Activated naive CD8-positive, alpha-beta T cell treated with anti-CD3 and anti-CD28 coated beads for 36 hours (primary cell): ENCODE results near the gene FOXO3. TPM values are rescaled to one million over a fixed set of nuclear protein-coding genes. Genes with fewer than 3 reads are reported as not detected.

Experiments
- DNase-seq: peaks from one replicate; pipeline ENCODE4 v3.0.0; 2021
- H3K27ac Mint-ChIP-seq: one replicate; pipeline ENCODE4 v1.8.0; 2022; ENCODE audit warnings: mild to moderate bottlenecking, moderate library complexity, mixed read lengths
- H3K27me3 Mint-ChIP-seq: one replicate; pipeline ENCODE4 v1.8.0; 2022; ENCODE audit warnings: mild to moderate bottlenecking, mixed read lengths
- H3K36me3 Mint-ChIP-seq: one replicate; pipeline ENCODE4 v1.8.0; 2021; ENCODE audit warnings: mild to moderate bottlenecking, mixed read lengths
- H3K4me1 Mint-ChIP-seq: one replicate; pipeline ENCODE4 v1.8.0; 2021; ENCODE audit warnings: mixed read lengths
- H3K4me3 Mint-ChIP-seq: one replicate; pipeline ENCODE4 v1.8.0; 2022; ENCODE audit warnings: mild to moderate bottlenecking, moderate library complexity, mixed read lengths
- H3K9me3 Mint-ChIP-seq: one replicate; pipeline ENCODE4 v1.8.0; 2022; ENCODE audit warnings: mixed read lengths
- total RNA-seq, 2 experiments: library from RNA; stranded (reverse); gene quantifications; one replicate each; pipeline ENCODE4 v1.2.3, GENCODE V29; 2021

Gene FOXO3
- total RNA-seq, 2 experiments from 2014 or later, result 7.0 to 8.0 TPM

DNA sequence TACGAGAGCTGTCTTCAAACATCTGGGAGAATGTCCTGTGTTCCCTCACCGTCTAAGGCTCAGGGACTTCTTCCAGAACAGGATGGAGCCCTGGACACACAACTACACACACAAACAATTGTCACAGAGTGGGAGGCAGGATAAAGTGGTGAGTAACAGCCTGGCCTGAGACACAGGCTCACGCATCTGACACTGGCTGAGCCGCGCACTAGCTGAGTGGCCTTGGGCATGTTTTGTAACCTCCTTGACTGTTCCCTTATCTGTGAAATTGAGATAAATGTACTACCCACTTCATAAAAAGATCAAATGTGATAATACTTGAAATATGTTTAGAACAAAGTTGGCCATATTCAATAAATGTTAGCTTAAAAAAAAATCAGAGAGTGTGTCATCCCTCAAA, 155.1 kb downstream of the FOXO3 start:
- H3K4me1 Mint-ChIP-seq, result peaks cover 10% of the 10 kb centered on the region
- H3K9me3 Mint-ChIP-seq, result peaks cover 2% of the 10 kb centered on the region
- no peaks in the 10 kb centered on the region for H3K36me3 Mint-ChIP-seq
- DNase-seq, result no peak
- peaks cover 6% of the 10 kb centered on the region for H3K27me3 Mint-ChIP-seq
- no peak overlapping the region for H3K27ac Mint-ChIP-seq
- H3K4me3 Mint-ChIP-seq, result no peak overlapping the region

GRCh38 chr6:108716801-108717791, 156.4 kb downstream of the FOXO3 start:
- no peak for DNase-seq
- Mint-ChIP-seq H3K4me1 (peaks cover 13% of the 10 kb centered on the region), H3K36me3 (no peaks in the 10 kb centered on the region), H3K27me3 (peaks cover 12% of the 10 kb centered on the region), H3K4me3 (no peak overlapping the region), H3K27ac (no peak overlapping the region), H3K9me3 (no peaks in the 10 kb centered on the region)

- peaks cover 3% of the 10 kb centered on the region for H3K36me3 Mint-ChIP-seq
- H3K9me3 Mint-ChIP-seq, result peaks cover 6% of the 10 kb centered on the region
- peaks cover 9% of the 10 kb centered on the region for H3K27me3 Mint-ChIP-seq
- H3K4me1 Mint-ChIP-seq, result peaks cover 6% of the 10 kb centered on the region
- no peak overlapping the region for H3K4me3 Mint-ChIP-seq
- DNase-seq, result no peak
- no peak overlapping the region for H3K27ac Mint-ChIP-seq
Observed at GRCh38 chr6:108719477-108719876, 158.8 kb downstream of the FOXO3 start.

DNA sequence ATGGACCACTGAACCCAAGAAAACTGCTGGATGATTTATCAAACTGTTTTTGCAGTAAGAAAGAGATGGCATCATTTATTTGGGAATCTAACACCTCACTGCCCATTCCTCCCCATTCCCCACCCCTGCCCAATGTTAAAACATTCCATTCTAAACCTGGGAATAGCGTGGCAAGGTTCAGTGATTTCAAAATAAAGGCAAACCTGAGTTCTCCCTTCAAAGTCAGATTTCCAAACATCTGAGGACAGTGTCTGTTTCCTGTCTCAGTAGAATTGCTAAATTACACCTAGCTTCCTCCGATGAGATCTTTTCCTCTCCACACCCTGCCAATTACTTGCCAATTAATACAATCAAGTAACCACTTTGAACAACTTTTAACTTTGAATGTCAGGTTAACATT, 160.1 kb downstream of the FOXO3 start:
- no peak for DNase-seq
- Mint-ChIP-seq H3K4me3 (no peak overlapping the region), H3K9me3 (peaks cover 6% of the 10 kb centered on the region), H3K36me3 (peaks cover 3% of the 10 kb centered on the region), H3K27ac (no peak overlapping the region), H3K27me3 (peaks cover 9% of the 10 kb centered on the region), H3K4me1 (peaks cover 3% of the 10 kb centered on the region)

- Mint-ChIP-seq H3K36me3 (peaks cover 3% of the 10 kb centered on the region), H3K27me3 (peaks cover 9% of the 10 kb centered on the region)
Observed at GRCh38 chr6:108721286-108721685, 160.6 kb downstream of the FOXO3 start.

DNA sequence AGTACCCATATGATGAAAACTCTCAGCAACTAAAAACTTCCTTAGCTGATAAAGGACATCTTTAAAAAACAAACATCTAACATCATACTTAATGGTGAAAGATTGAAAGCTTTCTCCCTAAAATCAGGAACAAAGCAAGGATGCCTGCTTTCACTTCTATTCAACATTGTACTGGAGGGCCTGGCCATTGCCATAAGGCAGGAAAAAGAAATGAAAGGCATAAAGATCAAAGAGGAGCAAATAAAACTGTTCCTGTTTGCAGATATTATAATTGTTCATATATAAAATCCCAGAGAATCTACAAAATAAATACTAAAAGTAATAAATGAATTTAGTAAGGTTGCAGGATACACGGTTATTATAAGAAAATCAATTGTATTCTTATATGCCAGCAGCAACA, 162.9 kb downstream of the FOXO3 start:
- DNase-seq, result no peak
- H3K4me1 Mint-ChIP-seq, result peaks cover 3% of the 10 kb centered on the region
- peaks cover 9% of the 10 kb centered on the region for H3K27me3 Mint-ChIP-seq
- no peak overlapping the region for H3K27ac Mint-ChIP-seq
- peaks cover 6% of the 10 kb centered on the region for H3K9me3 Mint-ChIP-seq
- peaks cover 3% of the 10 kb centered on the region for H3K36me3 Mint-ChIP-seq
- no peak overlapping the region for H3K4me3 Mint-ChIP-seq

More at GRCh38 chr6:108721286-108721685, 160.6 kb downstream of the FOXO3 start:
- no peak for DNase-seq
- no peak overlapping the region for H3K27ac Mint-ChIP-seq
- peaks cover 3% of the 10 kb centered on the region for H3K4me1 Mint-ChIP-seq
- peaks cover 6% of the 10 kb centered on the region for H3K9me3 Mint-ChIP-seq
- H3K4me3 Mint-ChIP-seq, result no peak overlapping the region

GRCh38 chr6:108726726-108727339, 166.1 kb downstream of the FOXO3 start:
- H3K9me3 Mint-ChIP-seq, result peaks cover 6% of the 10 kb centered on the region

DNA sequence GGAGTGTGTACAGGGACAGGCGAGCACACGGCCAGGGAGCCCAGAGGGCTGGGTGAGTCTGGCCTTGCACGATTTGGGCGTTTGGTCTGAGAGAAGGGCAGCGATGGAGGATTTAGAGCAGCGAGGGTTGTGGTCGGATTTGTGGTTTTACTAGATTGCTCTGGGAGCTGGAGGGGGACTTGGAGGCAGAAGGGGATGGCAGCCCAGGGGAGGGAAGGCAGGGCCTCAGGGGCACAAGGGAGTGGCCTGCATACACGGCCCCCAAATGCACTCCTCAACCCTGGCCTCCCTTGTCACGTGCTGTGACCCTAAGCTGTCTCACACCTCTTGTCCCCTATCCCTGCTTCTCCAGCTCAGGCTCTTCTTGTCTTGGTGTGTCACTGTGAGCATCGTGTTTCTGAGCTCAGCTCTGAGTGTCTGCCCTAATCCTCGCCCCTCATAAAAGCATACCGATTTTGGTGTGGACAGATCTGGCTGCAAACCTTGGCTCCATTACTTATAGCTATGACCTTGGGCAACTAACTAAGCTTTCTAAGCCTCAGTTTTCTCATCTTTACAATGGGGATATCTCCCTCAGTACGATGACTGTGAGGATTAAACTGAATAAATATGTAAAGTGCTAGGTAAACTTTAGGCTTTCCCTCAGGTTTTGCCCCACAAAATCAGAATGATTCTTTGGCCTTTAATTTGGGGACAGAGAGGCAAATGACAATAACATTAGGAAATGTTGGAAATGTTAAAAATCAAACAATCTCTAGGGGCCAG, 167.4 kb downstream of the FOXO3 start:
- no peak overlapping the region for H3K4me3 Mint-ChIP-seq
- no peak overlapping the region for H3K27ac Mint-ChIP-seq
- H3K36me3 Mint-ChIP-seq, result peaks cover 1% of the 10 kb centered on the region
- peaks cover 5% of the 10 kb centered on the region for H3K9me3 Mint-ChIP-seq
- no peaks in the 10 kb centered on the region for H3K4me1 Mint-ChIP-seq
- no peak for DNase-seq
- no peaks in the 10 kb centered on the region for H3K27me3 Mint-ChIP-seq

More at GRCh38 chr6:108726726-108727339, 166.1 kb downstream of the FOXO3 start:
- no peak overlapping the region for H3K27ac Mint-ChIP-seq
- H3K27me3 Mint-ChIP-seq, result peaks cover under 1% of the 10 kb centered on the region
- no peak overlapping the region for H3K4me3 Mint-ChIP-seq
- no peaks in the 10 kb centered on the region for H3K4me1 Mint-ChIP-seq
- DNase-seq, result no peak
- peaks cover 3% of the 10 kb centered on the region for H3K36me3 Mint-ChIP-seq

GRCh38 chr6:108728826-108729225, 168.1 kb downstream of the FOXO3 start:
- Mint-ChIP-seq H3K4me1 (no peaks in the 10 kb centered on the region), H3K9me3 (no peaks in the 10 kb centered on the region), H3K27me3 (no peaks in the 10 kb centered on the region), H3K4me3 (no peak overlapping the region), H3K27ac (no peak overlapping the region), H3K36me3 (no peaks in the 10 kb centered on the region)
- no peak for DNase-seq

DNA sequence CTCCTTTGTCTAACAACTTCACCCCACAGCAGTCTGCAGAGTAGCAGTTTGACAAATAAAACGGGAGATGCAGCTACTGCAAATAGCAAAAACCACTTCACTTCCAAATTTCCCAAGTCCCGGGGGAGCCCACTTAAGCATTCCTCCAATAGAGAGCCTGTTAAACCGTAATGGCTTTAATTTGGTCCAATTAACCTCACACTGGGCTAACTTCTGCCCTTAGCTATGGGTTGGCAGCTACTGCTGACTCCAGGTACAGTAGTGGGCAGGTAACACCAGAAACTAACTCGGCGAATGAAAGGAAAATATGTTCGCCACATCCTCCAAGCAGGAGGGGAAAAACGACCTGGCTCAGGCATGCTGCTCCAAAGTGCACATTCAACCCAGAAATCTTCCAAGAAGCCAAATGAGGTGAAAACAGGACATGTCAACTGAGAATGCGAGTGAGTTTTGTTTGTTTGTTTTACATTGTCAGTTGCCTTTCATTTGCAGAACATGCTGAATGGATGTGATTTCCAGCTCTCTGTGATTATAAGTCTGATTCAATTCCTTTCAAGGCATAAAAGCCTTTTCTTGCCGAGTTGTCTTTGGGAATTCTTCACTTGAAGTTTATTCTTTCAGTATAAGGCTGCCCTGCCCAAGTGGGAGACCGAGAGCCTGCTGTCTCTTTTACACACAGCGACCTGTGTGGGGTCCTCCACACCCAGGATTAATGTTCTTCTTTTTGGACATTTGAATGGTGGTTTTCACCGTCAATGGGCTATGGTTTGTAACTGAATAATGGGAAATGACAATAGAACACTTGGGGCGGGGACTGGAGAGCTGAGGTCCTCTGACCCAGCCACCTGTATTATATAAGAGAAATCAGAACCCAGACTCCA, 170.2 kb downstream of the FOXO3 start:
- Mint-ChIP-seq H3K4me1 (no peaks in the 10 kb centered on the region), H3K9me3 (no peaks in the 10 kb centered on the region), H3K4me3 (no peak overlapping the region), H3K27me3 (no peaks in the 10 kb centered on the region), H3K27ac (no peak overlapping the region), H3K36me3 (no peaks in the 10 kb centered on the region)
- no peak for DNase-seq

DNA sequence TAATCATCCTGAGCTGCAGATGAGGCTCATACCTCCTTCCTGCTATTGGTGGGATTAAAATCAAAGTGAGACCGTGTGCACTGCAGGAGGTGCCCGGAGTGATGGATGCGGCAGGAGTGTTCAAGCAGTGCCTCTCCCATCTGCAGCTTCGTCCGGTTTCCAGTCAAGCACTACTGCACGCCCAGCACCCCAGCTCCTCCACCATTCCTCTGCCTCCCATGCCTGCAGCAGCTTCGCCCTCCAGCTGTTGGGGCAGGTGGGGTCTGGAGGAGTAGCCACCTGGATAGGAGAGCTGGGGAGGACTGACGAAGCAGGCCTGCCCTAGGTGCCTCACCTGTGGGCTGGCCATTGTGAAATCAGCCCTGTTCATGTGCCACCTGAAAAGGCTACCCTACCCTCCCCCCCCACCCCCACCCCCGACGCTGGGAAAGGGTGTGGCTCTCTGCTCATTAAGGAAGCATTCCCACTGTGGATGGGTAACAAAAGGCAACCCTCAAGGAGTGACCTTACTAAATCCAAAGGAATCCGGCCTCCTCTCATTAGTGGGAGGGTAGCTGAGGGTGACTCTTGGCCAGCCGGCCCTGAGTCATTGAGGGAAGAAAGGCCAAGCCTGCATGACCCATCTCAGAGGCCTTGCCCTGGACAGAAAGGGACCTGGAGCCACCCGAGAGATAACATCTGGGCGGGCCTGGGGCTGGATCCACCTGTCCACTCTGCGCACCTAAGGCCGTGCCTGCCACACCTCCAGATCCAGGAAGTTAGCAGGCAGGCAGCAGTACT, 171.6 kb downstream of the FOXO3 start:
- Mint-ChIP-seq H3K27ac (no peak overlapping the region), H3K4me1 (no peaks in the 10 kb centered on the region), H3K36me3 (no peaks in the 10 kb centered on the region), H3K9me3 (no peaks in the 10 kb centered on the region), H3K4me3 (no peak overlapping the region), H3K27me3 (no peaks in the 10 kb centered on the region)
- no peak for DNase-seq

DNA sequence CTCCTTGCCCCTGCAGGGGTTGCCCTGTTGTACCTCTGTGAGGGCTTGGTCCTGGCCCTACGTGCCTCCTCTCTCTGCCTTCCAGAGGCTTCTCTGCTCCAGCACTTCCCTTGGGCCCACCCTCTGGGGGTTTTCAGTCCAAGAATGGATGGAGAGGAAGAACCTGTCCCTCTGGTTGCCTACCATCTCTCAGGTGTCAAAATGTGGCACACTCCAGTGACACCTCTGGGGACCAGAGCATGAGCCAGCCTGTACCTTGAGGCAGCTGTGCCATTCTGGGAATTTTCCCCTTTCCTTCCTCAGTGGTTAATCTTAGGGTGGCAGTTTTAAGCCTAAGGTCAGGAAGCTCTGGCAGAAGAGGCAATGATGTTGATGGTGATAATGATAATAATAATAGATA, 172.3 kb downstream of the FOXO3 start:
- H3K36me3 Mint-ChIP-seq, result no peaks in the 10 kb centered on the region

DNA sequence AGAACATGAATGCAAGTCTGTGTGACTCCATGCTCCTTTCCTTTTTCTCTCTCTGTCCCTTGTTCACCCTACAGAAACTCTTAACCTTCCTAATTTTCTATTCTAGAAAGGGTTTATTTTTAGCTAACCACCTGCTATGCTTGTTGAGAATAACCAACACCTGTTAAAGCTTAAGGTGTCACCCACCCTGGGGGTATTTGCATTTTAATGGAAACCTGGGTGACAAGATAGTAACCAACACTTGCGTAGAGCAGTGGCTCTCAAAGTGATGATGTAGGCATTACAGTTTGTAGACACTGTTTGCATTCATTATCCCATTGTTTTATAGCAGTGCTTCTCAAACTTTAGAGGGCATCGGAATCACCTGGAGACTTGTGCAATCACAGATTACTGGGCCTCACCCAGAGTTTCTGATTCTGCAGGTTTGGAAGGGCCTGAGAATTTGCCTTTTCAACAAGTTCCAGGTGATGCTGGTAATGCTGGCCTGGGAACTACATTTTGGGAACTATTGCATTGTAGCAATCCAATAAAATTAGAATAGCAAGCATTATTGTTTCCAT, 173.1 kb downstream of the FOXO3 start:
- no peaks in the 10 kb centered on the region for H3K36me3 Mint-ChIP-seq
- peaks cover 3% of the 10 kb centered on the region for H3K4me1 Mint-ChIP-seq
- no peak for DNase-seq
- H3K4me3 Mint-ChIP-seq, result no peak overlapping the region
- H3K27me3 Mint-ChIP-seq, result no peaks in the 10 kb centered on the region
- no peaks in the 10 kb centered on the region for H3K9me3 Mint-ChIP-seq
- no peak overlapping the region for H3K27ac Mint-ChIP-seq

More for the DNA sequence above, 172.3 kb downstream of the FOXO3 start:
- Mint-ChIP-seq H3K4me3 (no peak overlapping the region), H3K9me3 (no peaks in the 10 kb centered on the region), H3K4me1 (peaks cover under 1% of the 10 kb centered on the region), H3K27ac (no peak overlapping the region), H3K27me3 (no peaks in the 10 kb centered on the region)
- DNase-seq, result no peak
